Panc1 (cell line): ENCODE data around the gene NCKAP1. TPM values are rescaled to one million over a fixed set of nuclear protein-coding genes. Genes with fewer than 3 reads are reported as not detected.

Experiments used
- ATAC-seq: fragments of 200-7000 bp; cut with Tn5 transposase; 2 replicates; pipeline ENCODE4 v1.9.1; 2020; ENCODE audit warnings: mild to moderate bottlenecking, moderate library complexity
- BruUV-seq: library from RNA; stranded (reverse); fragments of 400-500 nt; replicated peaks from 2 replicates; lab custom pipeline; 2021; lab: Mats Ljungman, UMichigan
- CTCF ChIA-PET: fragments of 300-600 bp; sonication (Branson Sonifier 250); formaldehyde crosslinking; loops from one replicate; lab custom pipeline; 2022; ENCODE audit warnings: antibody characterized with exemption; lab: Charles Lee
- POLR2A ChIA-PET: fragments of 300-600 bp; sonication (Branson Sonifier 250); formaldehyde crosslinking; loops from one replicate; lab custom pipeline; 2022; ENCODE audit warnings: antibody characterized with exemption; lab: Charles Lee
- DNase-seq: peaks from one replicate; pipeline ENCODE4 v3.0.0-alpha.2; 2010; ENCODE audit warnings: low read depth, low spot score
- H3K27ac ChIP-seq: 2 replicates; pipeline ENCODE4 v1.5.1; 2011; ENCODE audit warnings: mild to moderate bottlenecking, low read length, inconsistent platforms
- H3K27me3 ChIP-seq: fragments of 200-500 bp; sonication (Bioruptor generic); 2 replicates; pipeline ENCODE4 v1.6.0; 2014; ENCODE audit warnings: low read length, inconsistent platforms; ENCODE audit not compliant: control insufficient read depth, insufficient read depth
- H3K36me3 ChIP-seq: fragments of 200-500 bp; sonication (Bioruptor generic); 2 replicates; pipeline ENCODE4 v1.5.1; 2014; ENCODE audit warnings: inconsistent platforms, mild to moderate bottlenecking, low read length, moderate library complexity; ENCODE audit not compliant: control insufficient read depth, insufficient read depth
- H3K4me1 ChIP-seq: 2 replicates; pipeline ENCODE4 v1.5.1; 2011; ENCODE audit warnings: inconsistent platforms, mild to moderate bottlenecking, low read length, moderate library complexity; ENCODE audit not compliant: control insufficient read depth, insufficient read depth
- H3K4me3 ChIP-seq, 2 experiments: 2 replicates each; pipeline ENCODE4 v1.5.1; 2011 to 2012; ENCODE audit warnings: low read depth in 2 of 2, low read length in 2 of 2, mild to moderate bottlenecking in 2 of 2, inconsistent platforms in 1 of 2, moderate library complexity in 1 of 2
- H3K9me3 ChIP-seq: fragments of 200-500 bp; sonication (Bioruptor generic); 2 replicates; pipeline ENCODE4 v1.5.1; 2014; ENCODE audit warnings: low read depth, mild to moderate bottlenecking, inconsistent platforms, low read length, moderate library complexity; ENCODE audit not compliant: control insufficient read depth, insufficient read depth
- CTCF ChIP-seq: fragments of 450-650 bp; IDR thresholded peaks from 2 replicates; pipeline ENCODE4 v1.5.1; 2017; ENCODE audit warnings: mild to moderate bottlenecking
- POLR2AphosphoS5 ChIP-seq: IDR thresholded peaks from 2 replicates; pipeline ENCODE4 v1.6.1; 2012; ENCODE audit warnings: mild to moderate bottlenecking, low read depth, low read length, moderate library complexity
- REST ChIP-seq, 2 experiments: IDR thresholded peaks; 2 replicates each; pipeline ENCODE4 v1.6.1; 2011 to 2012; ENCODE audit warnings: low read depth in 2 of 2, control low read depth in 1 of 2, low read length in 1 of 2, mild to moderate bottlenecking in 1 of 2, moderate library complexity in 1 of 2; ENCODE audit not compliant: insufficient read depth in 1 of 2
- SIN3A ChIP-seq: IDR thresholded peaks from 2 replicates; pipeline ENCODE4 v1.6.1; 2012; ENCODE audit warnings: low read depth, mild to moderate bottlenecking, low read length, moderate library complexity, borderline replicate concordance; ENCODE audit not compliant: insufficient read depth
- TCF7L2 ChIP-seq: IDR thresholded peaks from 2 replicates; pipeline ENCODE4 v1.6.1; 2011; ENCODE audit warnings: mild to moderate bottlenecking, low read depth, low read length, inconsistent platforms
- in situ Hi-C: cut with HindIII; loops from 2 replicates; pipeline ENCODE4 v1.10.0; 2016; ENCODE audit warnings: low sequenced_read_pairs, low pct_unique_long_range_greater_than_20kb
- intact Hi-C: fragments of 100-400 bp; cut with micrococcal nuclease; formaldehyde crosslinking; loops from one replicate; pipeline ENCODE4 v1.10.0; 2022; ENCODE audit not compliant: unreplicated experiment
- total RNA-seq: library from RNA; stranded (reverse); gene quantifications from one replicate; pipeline ENCODE4 v1.2.1, GENCODE V29; 2021; ENCODE audit not compliant: unreplicated experiment

NCKAP1 gene
- total RNA-seq, 1 experiment from 2014 or later, result 174 TPM

GRCh38 chr2:182999348-183000028 lies 38.8 kb downstream of the NCKAP1 start:
- Histone ChIP-seq H3K4me1 (no peaks in the 10 kb centered on the region), H3K27me3 (no peaks in the 10 kb centered on the region), H3K9me3 (no peaks in the 10 kb centered on the region), H3K36me3 (0 out of 2 replicates have a peak, but pooled peaks cover 8% of the 10 kb centered on the region), H3K4me3 (no peak overlapping the region), H3K27ac (no peak overlapping the region)
- TF ChIP-seq CTCF, result no peak
- TF ChIP-seq POLR2AphosphoS5, result no peak
- TF ChIP-seq SIN3A, result no peak
- no peak for TF ChIP-seq TCF7L2
- no peak for TF ChIP-seq REST (IDR thresholded peaks at IDR 0.05; ENCODE audit: insufficient read depth in 1 of 2, low read depth in 2 of 2, low read length in 1 of 2)
- in situ Hi-C loops (no loop called here), intact Hi-C loops (no loop called here)
- no peak for ATAC-seq
- BruUV-seq, result no TSS peak
- ChIA-PET POLR2A (interaction anchor here (0.6 kb wide), 1 partner anchor 16 kb away, joined by 3 read pairs; no protein-coding TSS in a partner anchor), CTCF (no interaction called here)
- no peak for DNase-seq

GRCh38 chr2:182994228-182994912 lies 43.9 kb downstream of the NCKAP1 start:
- Histone ChIP-seq H3K4me1 (no peaks in the 10 kb centered on the region), H3K4me3 (no peak overlapping the region), H3K9me3 (no peaks in the 10 kb centered on the region), H3K27me3 (no peaks in the 10 kb centered on the region), H3K27ac (no peak overlapping the region), H3K36me3 (peaks cover 11% of the 10 kb centered on the region; the same call in 1 of the 2 replicates)
- TF ChIP-seq CTCF (no peak), TCF7L2 (no peak), POLR2AphosphoS5 (no peak), SIN3A (no peak), REST (IDR thresholded peaks at IDR 0.05; ENCODE audit: insufficient read depth in 1 of 2, low read depth in 2 of 2, low read length in 1 of 2) (no peak)
- CTCF ChIA-PET, result no interaction called here
- no TSS peak for BruUV-seq
- intact Hi-C loops, result no loop called here
- in situ Hi-C loops, result no loop called here
- DNase-seq, result no peak
- POLR2A ChIA-PET, result no interaction called here
- ATAC-seq, result no peak
